HG02884 (cell line): ENCODE data around the gene GSK3B.
"Not testable (repeated sequence)": the region's sequence is repeated elsewhere in the genome, so short reads cannot be mapped to it uniquely, and the experiment has no call there.

Experiments used
- ATAC-seq: cut with Tn5 transposase; IDR thresholded peaks from one replicate; pipeline ENCODE4 v1.9.1; 2021; ENCODE audit warnings: mild to moderate bottlenecking, moderate library complexity; ENCODE audit not compliant: unreplicated experiment

The GSK3B gene

DNA sequence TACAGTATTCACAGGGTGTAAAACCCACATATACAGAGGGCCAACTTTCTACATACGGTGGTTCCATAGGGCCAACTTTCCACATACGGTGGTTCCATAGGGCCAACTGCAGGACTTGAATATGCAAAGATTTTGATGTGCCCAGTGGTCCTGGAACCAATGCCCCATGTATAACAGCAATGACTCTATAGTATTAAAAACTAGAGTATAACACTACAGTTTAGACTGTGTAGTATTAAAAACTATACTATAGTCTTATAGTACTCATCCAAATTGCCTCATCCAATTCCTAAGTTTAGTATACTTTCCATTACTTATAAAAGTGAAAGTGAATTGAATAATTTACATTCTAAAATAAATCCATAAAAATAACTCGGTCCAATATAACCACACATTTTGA is 75.9 kb downstream of the GSK3B start:
- ATAC-seq: no peak

DNA sequence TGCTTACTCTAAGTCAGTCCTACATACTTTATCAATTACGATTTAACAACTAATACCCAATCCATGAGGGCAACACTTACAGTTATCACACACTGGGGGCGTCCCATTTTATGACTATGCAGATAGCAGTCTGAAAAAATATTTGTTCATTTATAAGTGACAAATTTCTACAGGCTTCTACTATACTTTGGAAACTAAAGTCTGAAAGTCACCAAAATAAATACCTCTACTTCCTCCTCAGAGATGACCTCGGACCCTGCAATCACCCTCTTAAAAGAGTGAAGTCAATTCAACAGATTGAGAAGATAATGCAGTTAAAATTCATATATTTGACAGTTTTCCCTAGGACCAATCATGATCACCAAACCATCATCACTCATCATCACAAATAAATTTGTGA is 76.6 kb downstream of the GSK3B start:
- no peak for ATAC-seq

DNA sequence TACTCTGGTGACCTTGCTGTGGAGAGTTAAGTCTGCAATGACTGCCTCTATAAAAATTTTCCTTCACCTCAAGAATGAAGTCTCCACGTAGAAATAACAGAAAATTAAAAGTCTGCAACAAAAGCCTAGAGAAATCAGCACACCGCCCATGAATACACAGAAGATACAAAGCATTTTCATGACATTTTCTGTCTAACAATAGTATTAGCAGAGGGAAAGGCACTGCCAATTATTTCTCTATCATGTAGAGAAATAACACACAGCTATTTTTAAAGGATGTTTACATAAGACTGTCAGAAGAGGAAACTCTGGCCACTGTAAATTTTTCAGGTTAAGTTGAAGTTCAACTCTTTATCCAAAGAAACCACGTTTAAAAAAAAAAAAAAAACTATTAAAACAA is 80.8 kb downstream of the GSK3B start:
- ATAC-seq: no peak

DNA sequence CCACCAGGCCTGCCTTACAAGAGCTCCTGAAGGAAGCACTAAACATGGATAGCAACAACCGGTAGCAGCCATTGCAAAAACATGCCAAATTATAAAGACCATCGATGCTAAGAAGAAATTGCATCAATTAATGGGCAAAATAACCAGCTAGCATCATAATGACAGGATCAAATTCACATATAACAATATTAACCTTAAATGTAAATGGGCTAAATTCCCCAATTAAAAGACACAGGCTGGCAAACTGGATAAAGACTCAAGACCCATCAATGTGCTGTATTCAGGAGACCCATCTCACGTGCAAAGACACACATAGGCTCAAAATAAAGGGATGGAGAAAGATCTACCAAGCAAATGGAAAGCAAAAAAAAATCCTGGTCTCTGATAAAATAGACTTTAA is 88.5 kb downstream of the GSK3B start:
- not testable (repeated sequence) for ATAC-seq

DNA sequence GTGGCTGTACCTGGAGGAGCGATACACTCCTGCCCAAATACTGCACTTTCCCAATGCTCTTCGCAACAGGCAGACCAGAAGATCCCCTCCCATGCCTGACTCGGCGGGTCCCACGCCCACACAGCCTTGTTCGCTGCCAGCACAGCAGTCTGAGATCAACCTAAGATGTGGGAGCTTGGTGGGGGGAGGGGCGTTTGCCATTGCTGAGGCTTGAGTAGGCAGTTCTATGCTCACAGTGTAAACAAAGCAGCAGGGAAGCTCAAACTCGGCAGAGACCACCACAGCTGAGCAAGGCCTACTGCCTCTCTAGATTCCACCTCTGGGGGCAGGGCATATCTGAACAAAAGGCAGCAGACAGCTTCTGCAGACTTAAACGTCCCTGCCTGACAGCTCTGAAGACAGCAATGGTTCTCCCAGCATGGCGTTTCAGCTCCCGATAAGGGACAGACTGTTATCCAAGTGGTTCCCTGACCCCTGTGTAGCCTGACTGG is 90.2 kb downstream of the GSK3B start:
- not testable (repeated sequence) for ATAC-seq

DNA sequence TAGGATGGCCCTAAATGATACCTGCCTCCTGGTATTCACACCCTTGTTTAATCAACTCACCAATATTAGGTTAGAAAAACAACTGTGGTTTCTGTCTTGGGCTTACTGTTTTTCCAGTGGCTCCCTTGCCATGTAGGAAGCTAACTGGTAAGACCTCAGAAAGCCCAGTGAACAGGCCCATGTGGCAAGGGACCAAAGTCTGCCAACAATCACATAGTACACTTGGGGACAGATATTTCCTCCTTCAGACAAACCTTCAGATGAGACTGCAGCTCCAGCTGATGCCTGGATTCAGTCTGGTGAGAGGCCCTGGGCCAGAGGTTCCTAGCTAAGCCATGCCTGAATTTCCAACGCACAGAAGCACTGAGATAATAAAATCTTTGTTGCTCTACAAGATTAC is 96.1 kb downstream of the GSK3B start:
- ATAC-seq: no peak

DNA sequence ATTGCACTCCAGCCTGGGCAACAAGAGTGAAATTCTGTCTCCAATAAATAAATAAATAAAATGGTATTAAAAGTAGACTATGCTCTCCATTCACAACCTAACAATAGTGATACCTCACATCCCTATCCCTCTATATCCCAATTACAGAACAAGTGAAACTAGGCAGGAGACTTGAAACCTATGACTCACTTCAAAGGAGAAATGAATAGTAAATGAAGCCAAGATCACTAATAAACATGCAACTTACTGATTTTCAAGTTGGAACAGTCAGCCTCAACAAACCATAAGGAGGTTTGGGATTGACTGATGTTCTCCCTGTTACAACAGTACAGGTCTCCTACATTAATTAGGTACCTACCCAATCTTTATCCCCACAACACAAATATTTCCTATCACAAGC is 103.4 kb downstream of the GSK3B start:
- ATAC-seq: no peak

DNA sequence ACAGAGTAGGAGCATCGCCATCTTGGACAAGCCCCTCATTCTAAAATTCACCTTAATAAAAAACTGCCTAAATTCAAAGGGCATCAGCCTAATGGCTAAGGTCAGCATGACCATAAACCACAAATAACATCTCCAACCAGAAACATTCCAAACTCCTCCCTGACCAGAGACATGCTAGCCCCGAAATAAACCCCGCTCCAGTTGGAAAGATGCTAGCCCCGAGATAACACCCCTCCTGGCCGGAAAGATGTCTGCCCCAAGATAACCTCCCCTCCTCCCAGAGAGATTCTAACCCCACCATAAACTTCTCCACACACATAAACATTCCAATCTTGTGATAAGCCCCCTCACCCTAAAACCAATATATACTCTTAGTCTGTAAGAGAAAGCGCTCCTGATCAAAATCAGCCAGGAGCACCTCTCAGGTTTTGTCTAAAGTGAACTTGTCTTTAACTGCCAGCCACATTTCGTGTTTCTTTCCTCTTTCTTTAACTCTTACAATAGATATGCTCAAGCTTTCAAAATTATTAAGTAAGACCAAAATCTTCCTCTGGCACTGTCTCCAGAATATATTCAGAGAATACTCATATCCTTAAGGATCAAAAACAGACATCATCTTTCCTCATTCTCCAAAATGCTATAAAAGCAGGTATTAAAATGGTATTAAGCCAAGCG is 104.1 kb downstream of the GSK3B start:
- ATAC-seq: no peak

DNA sequence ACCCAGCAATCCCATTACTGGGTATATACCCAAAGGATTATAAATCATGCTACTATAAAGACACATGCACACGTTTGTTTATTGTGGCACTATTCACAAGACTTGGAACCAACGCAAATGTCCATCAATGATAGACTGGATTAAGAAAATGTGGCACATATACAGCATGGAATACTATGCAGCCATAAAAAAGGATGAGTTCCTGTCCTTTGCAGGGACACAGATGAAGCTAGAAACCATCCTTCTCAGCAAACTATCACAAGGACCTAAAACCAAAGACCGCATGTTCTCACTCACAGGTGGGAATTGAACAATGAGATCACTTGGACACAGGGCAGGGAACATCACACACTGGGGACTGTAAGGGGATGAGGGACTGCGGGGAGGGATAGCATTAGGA is 107.4 kb downstream of the GSK3B start:
- ATAC-seq: not testable (repeated sequence)

DNA sequence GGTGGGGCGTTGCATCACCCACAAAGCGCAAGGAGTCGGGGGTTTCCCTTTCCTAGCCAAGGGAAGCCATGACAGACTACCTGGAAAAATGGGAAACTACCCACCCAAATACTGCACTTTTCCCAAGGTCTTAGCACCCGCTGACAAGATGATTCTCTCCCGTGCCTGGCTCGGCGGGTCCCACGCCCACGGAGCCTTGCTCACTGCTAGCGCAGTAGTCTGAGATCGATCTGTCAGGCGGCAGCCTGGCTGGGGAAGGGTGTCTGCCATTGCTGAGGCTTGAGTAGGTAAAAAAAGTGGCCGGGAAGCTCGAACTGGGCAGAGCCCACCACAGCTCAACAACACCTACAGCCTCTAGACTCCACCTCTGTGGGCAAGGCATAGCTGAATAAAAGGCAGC is 112.9 kb downstream of the GSK3B start:
- ATAC-seq: no peak

DNA sequence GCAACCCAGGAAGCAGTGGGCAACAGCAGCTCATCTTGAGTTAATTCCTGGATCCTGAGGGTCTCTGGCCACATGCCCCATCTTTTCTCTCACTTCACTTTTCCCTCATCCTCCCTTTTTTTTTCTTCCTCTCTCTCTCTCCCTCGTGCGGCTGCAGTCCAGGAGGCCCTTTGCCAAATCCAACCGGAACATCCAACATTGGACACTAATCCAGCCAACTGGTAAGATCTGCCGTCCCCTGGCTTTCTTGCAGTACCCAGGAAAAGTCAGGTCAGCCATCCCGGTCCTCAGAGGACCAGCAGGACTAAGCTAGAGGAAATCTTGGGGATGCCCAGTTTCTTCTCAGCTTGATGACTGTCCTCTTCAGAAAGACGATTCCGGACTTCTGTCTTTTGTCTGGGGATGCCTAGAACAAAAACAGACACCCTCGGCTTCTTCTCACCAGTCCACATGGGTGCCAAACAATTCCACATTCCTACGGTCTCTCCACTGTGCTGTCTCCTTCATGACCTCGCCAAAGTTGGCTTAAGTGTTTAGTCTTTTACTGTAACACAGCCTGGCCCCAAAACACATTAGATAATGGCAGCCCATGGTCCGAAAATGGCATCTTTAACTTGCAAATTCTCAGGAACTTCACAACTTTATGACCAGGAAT is 115.6 kb downstream of the GSK3B start:
- no peak for ATAC-seq

DNA sequence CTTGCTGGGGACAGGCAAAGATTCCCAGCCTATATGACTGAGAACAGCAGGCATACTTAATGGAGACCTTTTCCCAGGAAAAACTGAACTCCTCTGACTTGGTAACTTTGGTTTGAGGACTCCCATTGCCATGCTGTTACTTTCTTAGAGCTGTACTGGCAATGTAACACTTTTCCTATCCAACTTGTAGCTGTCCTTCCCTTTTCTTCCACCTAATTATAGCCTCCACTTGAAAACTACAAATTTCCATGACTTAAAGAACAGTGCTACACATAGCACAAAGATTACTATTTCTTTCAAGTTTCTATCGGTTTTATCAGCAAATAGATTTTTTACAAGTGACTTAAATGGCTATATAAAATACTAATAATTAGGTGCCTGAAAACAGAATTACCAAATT is 116.9 kb downstream of the GSK3B start:
- no peak for ATAC-seq

DNA sequence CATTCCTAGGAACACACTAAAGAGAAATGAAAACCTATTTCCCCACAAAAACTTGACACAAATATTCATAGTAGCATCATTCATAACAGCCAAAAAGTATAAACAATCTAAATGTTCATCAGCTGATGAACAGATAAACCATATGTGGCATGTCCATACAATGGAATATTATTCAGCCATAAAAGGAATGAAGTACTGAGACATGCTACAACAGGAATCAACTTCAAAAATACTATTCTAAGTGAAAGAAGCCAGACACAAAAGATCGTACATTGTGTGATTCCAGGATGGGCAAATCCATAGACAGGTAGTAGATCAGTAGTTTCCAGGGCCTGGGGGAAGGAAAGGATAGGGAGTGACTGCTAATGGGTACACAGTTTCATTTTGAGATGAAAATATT is 118.0 kb downstream of the GSK3B start:
- ATAC-seq: no peak

DNA sequence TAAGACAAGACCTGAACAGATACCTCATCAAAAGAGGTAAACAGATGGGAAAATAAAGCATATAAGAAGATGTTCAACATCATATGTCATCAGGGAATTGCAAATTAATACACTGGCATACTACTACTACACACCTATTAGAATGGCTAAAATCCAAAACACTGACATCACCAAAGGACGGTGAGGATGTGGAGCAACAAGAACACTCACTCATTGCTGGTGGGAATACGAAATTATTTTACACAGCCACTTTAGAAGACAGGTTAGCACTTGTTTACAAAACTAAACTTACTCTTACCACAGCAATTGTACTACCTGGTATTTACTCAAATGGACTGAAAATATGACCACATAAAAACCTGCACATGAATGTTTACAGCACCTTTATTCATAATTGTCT is 119.6 kb downstream of the GSK3B start:
- ATAC-seq: no peak

DNA sequence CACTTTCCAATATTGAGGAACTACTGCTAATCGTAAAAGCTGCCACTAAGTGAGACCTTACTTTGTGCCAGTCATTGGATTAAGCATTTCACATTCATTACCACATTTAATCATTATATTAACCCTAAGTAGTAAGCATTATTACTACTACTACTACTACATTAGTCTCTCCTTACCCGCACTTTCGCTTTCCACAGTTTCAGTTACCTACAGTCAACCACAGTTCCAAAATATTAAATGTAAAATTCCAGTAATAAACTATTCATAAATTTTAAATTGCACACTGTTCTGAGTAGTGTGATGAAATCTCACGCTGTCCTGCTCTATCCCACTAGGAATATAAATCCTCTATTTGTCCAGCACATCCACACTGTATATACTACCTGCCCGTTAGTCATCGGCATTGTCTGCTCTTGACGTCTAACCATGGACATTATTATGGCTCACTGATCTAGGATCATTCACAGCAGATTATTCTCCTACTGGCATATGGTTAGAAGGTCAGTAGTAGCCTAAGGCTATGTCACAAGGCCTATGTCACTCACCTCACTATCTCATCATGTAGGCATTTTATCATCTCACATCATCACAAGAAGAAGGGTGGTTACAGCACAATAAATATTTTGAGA is 121.1 kb downstream of the GSK3B start:
- no peak for ATAC-seq

DNA sequence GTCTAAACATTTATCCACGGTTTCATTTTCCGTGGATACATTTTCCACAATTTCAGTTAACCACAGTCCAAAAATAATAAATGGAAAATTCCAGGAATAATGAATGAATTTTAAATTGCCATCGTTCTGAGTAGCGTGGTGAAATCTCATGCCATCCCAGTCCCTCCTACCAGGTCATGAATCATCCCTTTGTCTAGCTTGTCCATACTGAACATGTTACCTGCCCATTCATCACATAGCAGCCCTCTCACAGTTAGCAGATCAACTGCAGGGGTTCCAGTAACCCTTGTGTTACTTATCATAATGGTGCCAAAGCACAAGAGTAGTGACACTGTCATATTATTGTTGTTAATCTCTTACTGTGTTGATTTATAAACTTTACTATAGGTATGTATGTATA is 124.5 kb downstream of the GSK3B start:
- ATAC-seq: no peak

DNA sequence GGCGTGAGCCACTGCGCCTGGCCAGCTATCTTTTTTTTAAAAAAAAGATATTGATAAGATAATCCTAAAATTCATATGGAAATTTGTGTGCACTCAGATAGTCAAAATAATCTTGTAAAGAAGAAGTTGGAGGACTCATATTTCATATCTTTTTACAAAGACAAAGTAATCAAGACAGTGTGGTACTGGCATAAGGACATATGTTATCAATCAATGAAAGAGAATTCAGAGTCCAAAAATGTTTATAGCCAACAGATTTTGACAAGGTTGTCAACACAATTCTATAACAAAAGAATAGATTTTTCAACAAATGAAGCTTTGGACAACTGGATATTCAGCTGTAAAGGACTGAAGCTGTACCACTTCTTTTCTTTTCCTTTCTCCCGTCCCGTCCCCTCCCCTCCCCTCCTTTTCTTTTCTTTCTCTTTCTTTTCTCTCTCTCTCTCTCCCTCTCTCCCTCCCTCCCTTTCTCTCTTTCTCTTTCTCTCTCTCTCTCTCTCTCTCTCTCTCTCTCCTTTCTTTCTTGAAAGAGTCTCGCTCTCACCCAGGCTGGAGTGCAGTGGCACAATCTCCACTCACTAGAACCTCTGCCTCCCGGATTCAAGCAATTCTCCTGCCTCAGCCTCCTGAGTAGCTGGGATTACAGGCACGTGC is 126.8 kb downstream of the GSK3B start:
- no peak for ATAC-seq

DNA sequence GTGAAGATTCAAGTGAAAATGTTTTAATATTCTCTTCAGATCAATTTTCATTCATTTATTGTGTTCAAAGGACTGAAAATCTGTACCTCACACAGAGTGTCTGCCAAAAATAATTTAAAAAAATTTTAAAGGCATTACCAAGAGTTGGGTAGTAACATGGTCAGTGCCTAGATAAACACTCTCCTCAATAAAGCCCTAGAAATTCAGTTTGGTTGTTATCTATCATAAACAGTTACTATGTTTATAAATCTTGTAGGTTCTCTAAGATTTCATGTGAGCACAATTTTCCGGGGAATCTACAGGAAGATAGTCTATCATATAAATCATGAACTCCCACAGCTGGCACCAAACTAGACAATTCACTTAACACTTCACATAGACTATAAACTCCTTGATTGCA is 128.6 kb downstream of the GSK3B start:
- ATAC-seq: no peak

DNA sequence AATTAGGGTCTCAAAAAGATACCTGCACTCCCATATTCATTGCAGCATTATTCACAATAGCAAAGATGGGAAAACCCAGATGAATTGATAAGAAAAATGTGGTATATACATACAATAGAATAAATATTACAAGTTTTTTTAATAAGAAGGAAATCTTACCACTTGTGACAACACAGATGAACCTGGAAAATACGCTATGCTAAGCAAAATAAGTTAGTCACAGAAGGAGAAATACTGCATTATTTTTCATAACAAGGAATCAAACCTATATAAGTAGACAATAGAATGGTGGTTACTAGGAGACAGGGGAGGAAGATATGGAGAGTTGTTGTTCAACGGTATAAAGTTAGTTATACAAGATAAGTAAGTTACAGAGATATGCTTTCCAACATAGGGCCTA is 130.0 kb downstream of the GSK3B start:
- ATAC-seq: no peak

DNA sequence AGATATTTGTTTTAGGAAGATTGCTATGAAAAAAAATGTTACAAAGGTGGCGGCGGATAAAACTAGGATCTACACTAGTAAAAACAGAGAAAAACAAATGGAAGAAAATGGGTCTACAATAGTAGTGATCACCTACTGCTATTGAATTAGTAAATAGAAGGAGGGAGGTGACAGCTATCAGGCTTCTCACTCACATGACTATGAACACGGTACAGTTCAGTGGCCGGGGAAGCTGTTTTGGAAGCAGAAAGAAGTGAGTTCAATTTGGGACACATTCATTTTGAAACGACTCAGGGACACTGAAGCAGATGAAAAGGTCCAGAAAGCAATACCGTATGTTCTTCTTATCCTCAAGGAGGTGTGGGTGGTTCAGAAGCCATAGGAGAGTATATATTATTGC is 138.3 kb downstream of the GSK3B start:
- ATAC-seq: no peak

DNA sequence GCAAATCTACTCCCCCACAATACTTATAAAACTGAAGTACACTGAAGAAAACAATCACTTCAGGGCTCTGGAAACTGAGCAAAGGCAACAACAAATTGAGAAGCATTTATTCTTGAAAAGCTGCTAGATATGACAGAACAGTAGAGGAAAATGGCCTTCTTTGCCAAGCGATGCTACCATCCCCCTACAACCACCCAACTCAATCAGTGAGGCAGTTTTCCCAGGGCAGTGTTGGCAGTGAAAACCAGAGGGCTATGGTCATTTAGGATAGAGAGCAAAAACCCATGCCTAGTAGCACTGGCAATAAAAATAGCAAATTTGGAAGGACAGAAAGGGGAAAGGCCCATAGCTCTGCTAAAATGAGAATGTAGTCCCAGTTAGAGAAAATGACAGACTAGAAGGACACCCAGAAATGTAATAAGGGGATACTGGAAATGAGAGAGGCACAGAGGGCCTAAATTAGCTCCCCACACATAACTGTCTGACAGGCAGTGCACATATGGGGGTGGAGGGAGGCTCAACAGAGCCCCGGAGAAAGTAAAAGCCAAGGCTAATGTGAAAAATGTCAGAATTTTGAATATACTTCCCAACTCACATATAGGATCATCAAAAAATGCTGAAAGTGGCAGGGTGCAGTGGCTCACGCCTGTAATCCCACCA is 143.5 kb downstream of the GSK3B start:
- no peak for ATAC-seq
